IMR-90 (cell line): Measurements from ENCODE around the gene RSPH10B. TPM values are rescaled to one million over a fixed set of nuclear protein-coding genes. Genes with fewer than 3 reads are reported as not detected.

Experiments used
- ATAC-seq: fragments of 200-7000 bp; cut with Tn5 transposase; 2 replicates; pipeline ENCODE4 v1.9.1; 2020; ENCODE audit warnings: low read depth, mild to moderate bottlenecking, moderate library complexity
- BruUV-seq: library from RNA; stranded (reverse); fragments of 400-500 nt; replicated peaks from 2 replicates; lab custom pipeline; 2021; lab: Mats Ljungman, UMichigan
- CTCF ChIA-PET: fragments of 300-600 bp; formaldehyde crosslinking; extraction: SDS; loops from one replicate; lab custom pipeline; 2021; ENCODE audit warnings: antibody characterized with exemption; lab: Yijun Ruan, JAX
- POLR2A ChIA-PET: fragments of 300-600 bp; sonication (Branson Sonifier 250); formaldehyde crosslinking; loops from one replicate; lab custom pipeline; 2022; ENCODE audit warnings: antibody characterized with exemption; ENCODE audit not compliant: unreplicated experiment; lab: Charles Lee
- DNase-seq: peaks from one replicate; pipeline ENCODE4 v3.0.0; 2013
- H2AFZ ChIP-seq: replicated peaks from 2 replicates; pipeline ENCODE3; 2013; ENCODE audit warnings: low read length, mild to moderate bottlenecking; ENCODE audit not compliant: poor library complexity
- H2AK5ac ChIP-seq: 2 replicates; pipeline ENCODE4 v1.6.1; 2013; ENCODE audit warnings: low read depth, low read length, inconsistent platforms
- H2AK9ac ChIP-seq: replicated peaks from 2 replicates; pipeline ENCODE3; 2013; ENCODE audit warnings: mild to moderate bottlenecking, low read depth, low read length, moderate library complexity; ENCODE audit not compliant: poor library complexity
- H2BK120ac ChIP-seq: 2 replicates; pipeline ENCODE4 v1.6.1; 2013; ENCODE audit warnings: low read depth, low read length, inconsistent platforms
- H2BK15ac ChIP-seq: 3 replicates; pipeline ENCODE4 v1.6.1; 2013; ENCODE audit warnings: low read depth, low read length, inconsistent platforms
- H2BK20ac ChIP-seq: 2 replicates; pipeline ENCODE4 v1.6.1; 2013; ENCODE audit warnings: low read depth, mild to moderate bottlenecking, inconsistent platforms, low read length, moderate library complexity
- H2BK5ac ChIP-seq: 2 replicates; pipeline ENCODE4 v1.6.1; 2013; ENCODE audit warnings: mild to moderate bottlenecking, low read depth, low read length, inconsistent platforms; ENCODE audit not compliant: poor library complexity, severe bottlenecking
- H3K14ac ChIP-seq: replicated peaks from 2 replicates; pipeline ENCODE4 v1.6.1; 2013; ENCODE audit warnings: low read depth, low read length, inconsistent platforms
- H3K18ac ChIP-seq: 2 replicates; pipeline ENCODE4 v1.6.1; 2013; ENCODE audit warnings: low read depth, low read length, control low read depth
- H3K23ac ChIP-seq: 2 replicates; pipeline ENCODE4 v1.6.1; 2013; ENCODE audit warnings: low read depth, low read length, inconsistent platforms
- H3K27ac ChIP-seq: 2 replicates; pipeline ENCODE4 v1.5.1; 2013; ENCODE audit warnings: mild to moderate bottlenecking, control low read depth, low read length; ENCODE audit not compliant: insufficient read depth
- H3K27me3 ChIP-seq: 2 replicates; pipeline ENCODE4 v1.6.1; 2013; ENCODE audit warnings: low read length; ENCODE audit not compliant: control insufficient read depth, insufficient read depth
- H3K36me3 ChIP-seq: 2 replicates; pipeline ENCODE4 v1.6.1; 2013; ENCODE audit warnings: low read length, mixed read lengths; ENCODE audit not compliant: control insufficient read depth, insufficient read depth
- H3K4ac ChIP-seq: 2 replicates; pipeline ENCODE4 v1.6.1; 2013; ENCODE audit warnings: low read depth, low read length, inconsistent platforms
- H3K4me1 ChIP-seq: 2 replicates; pipeline ENCODE4 v1.6.1; 2013; ENCODE audit warnings: low read length, mixed read lengths; ENCODE audit not compliant: control insufficient read depth, insufficient read depth
- H3K4me2 ChIP-seq: 2 replicates; pipeline ENCODE4 v1.6.1; 2013; ENCODE audit warnings: low read depth, mild to moderate bottlenecking, control low read depth, low read length, moderate library complexity
- H3K4me3 ChIP-seq: 2 replicates; pipeline ENCODE4 v1.5.1; 2013; ENCODE audit warnings: low read depth, mild to moderate bottlenecking, control low read depth, low read length, moderate library complexity; ENCODE audit not compliant: insufficient read depth
- H3K56ac ChIP-seq: 2 replicates; pipeline ENCODE4 v1.6.1; 2013; ENCODE audit warnings: low read length, inconsistent platforms; ENCODE audit not compliant: insufficient read depth; ENCODE audit errors: extremely low read depth
- H3K79me1 ChIP-seq, 2 experiments: 2 replicates each; pipeline ENCODE4 v1.6.1; 2013; ENCODE audit warnings: low read length in 2 of 2, inconsistent platforms in 1 of 2, low read depth in 1 of 2
- H3K9ac ChIP-seq: 2 replicates; pipeline ENCODE4 v1.6.1; 2013; ENCODE audit warnings: low read depth, low read length, control low read depth
- H3K9me1 ChIP-seq: 2 replicates; pipeline ENCODE4 v1.6.1; 2013; ENCODE audit warnings: low read length, inconsistent platforms; ENCODE audit not compliant: insufficient read depth
- H3K9me3 ChIP-seq: 2 replicates; pipeline ENCODE4 v1.6.1; 2013; ENCODE audit warnings: low read length; ENCODE audit not compliant: control insufficient read depth, insufficient read depth
- H4K20me1 ChIP-seq: 2 replicates; pipeline ENCODE4 v1.6.1; 2013; ENCODE audit warnings: low read length, inconsistent platforms; ENCODE audit not compliant: insufficient read depth
- H4K5ac ChIP-seq: 2 replicates; pipeline ENCODE4 v1.6.1; 2013; ENCODE audit warnings: mild to moderate bottlenecking, low read depth, low read length, control low read depth
- H4K8ac ChIP-seq, 2 experiments: 2 replicates each; pipeline ENCODE4 v1.6.1; 2013; ENCODE audit warnings: low read depth in 2 of 2, low read length in 2 of 2, control low read depth in 1 of 2, inconsistent platforms in 1 of 2
- H4K91ac ChIP-seq: 2 replicates; pipeline ENCODE4 v1.6.1; 2013; ENCODE audit warnings: low read depth, low read length, inconsistent platforms; ENCODE audit not compliant: insufficient read depth
- BHLHE40 ChIP-seq: fragments of 150-350 bp; IDR thresholded peaks from 2 replicates; pipeline ENCODE4 v1.6.1; 2016; ENCODE audit warnings: mild to moderate bottlenecking, low read depth, low read length
- CEBPB ChIP-seq: IDR thresholded peaks from 2 replicates; pipeline ENCODE4 v1.6.1; 2012; ENCODE audit warnings: low read depth, low read length, improper control_type of control experiment
- RFX5 ChIP-seq: IDR thresholded peaks from 2 replicates; pipeline ENCODE4 v1.8.0; 2012; ENCODE audit warnings: low read depth, mild to moderate bottlenecking, low read length, moderate library complexity
- SMC3 ChIP-seq: fragments of 150-350 bp; IDR thresholded peaks from 2 replicates; pipeline ENCODE4 v1.6.1; 2016; ENCODE audit warnings: low read depth, mild to moderate bottlenecking, antibody characterized with exemption, low read length, moderate library complexity
- whole genome bisulfite sequencing, 2 experiments: methylation state at CpG; one replicate each; pipeline versions ENCODE4 v1.1.5 to v1.1.7; 2013; ENCODE audit warnings: missing lambda C conversion rate in 2 of 2; ENCODE audit not compliant: insufficient read length in 1 of 2; ENCODE audit errors: extremely low coverage in 2 of 2; 5-methylcytosine and 5-hydroxymethylcytosine counted together
- dilution Hi-C: fragments of 300-500 bp; cut with HindIII; formaldehyde crosslinking; loops from one replicate; pipeline ENCODE4 v1.14.3; 2018; ENCODE audit warnings: low sequenced_read_pairs; ENCODE audit not compliant: unreplicated experiment
- in situ Hi-C: fragments of 300-500 bp; cut with MboI; formaldehyde crosslinking; loops from 3 replicates; pipeline ENCODE4 v1.14.3; 2019; ENCODE audit warnings: low sequenced_read_pairs, inconsistent platforms, mixed read lengths
- intact Hi-C: fragments of 100-400 bp; cut with micrococcal nuclease; formaldehyde crosslinking; loops from 2 replicates; pipeline ENCODE4 v1.10.0; 2022
- polyA plus RNA-seq, 3 experiments: library from polyadenylated mRNA; depleted of rRNA; stranded (reverse); fragments of >200 nt; gene quantifications; 2 replicates each; pipeline ENCODE4 v1.2.3, GENCODE V29; 2012; ENCODE audit warnings: low replicate concordance in 1 of 3
- total RNA-seq: library from RNA; depleted of rRNA; stranded (reverse); fragments of >200 nt; gene quantifications from 2 replicates; pipeline ENCODE4 v1.2.3, GENCODE V29; 2012

The RSPH10B gene
- total and polyA plus RNA-seq, 2 of the 4 experiments (the other 2 are of a cell fraction), result under 0.01 TPM; not detected in 1

DNA sequence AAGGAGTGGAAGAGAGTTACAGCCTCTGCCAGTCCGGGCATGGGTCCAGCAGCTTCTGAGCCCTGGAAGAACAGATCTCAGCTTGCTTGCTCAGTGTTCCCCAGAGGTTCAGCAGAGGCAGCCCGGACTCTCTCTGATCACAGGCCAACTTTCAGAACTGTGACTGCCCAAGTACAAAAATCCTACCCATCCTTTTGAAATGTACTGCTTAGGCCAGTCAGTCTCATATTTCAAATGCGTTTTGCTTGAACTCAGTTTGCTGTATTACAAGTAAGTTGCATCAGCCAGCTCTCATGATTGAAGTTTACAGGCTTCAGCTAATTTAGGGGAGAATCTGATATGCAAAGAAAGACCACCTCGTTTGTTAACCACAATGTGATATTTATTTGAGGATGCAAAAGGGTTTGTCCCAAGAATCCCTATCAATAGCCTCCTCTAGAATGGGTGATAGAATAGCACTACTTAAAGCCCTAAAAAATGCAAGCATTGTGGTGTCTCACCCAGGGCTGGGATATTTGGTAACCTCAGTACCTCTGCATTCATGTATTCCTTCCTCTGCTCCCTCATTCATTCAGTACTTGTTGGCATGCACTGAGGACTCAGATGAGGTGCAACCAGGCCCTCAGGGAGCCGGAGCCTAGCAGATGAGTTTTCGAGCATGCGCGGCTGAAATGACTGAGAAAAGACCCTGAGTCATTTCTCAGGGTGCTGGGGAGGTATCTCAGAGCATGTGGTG lies 45.6 kb upstream of the RSPH10B start:
- peak overlapping the region; percentile 82 to 99 for H4K8ac ChIP-seq
- 81% methylated on average over 5 of the region's 8 CpGs; no CpG with 5 or more reads in 1 of the 2 experiments for WGBS, 2 experiments
- H2BK5ac ChIP-seq, result peak overlapping the region; percentile 80
- peak overlapping the region; percentile 93 for H3K14ac ChIP-seq
- DNase-seq (peak; percentile 95), ATAC-seq (peak; percentile 89)
- no TSS peak for BruUV-seq
- H3K23ac ChIP-seq, result peak overlapping the region; percentile 94
- in situ Hi-C loops (no loop called here), intact Hi-C loops (loop anchor here (5.0 kb wide), 1 partner anchor 36 kb away; no protein-coding TSS in a partner anchor), dilution Hi-C loops (no loop called here)
- H3K9ac ChIP-seq, result peak overlapping the region; percentile 66
- H2AK9ac ChIP-seq, result peak overlapping the region; percentile 86
- H4K20me1 ChIP-seq, result no peaks in the 10 kb centered on the region
- peak overlapping the region; percentile 98 for H3K27ac ChIP-seq
- H3K56ac ChIP-seq, result peak overlapping the region; percentile 86; the same call in 1 of the 2 replicates
- H3K4me2 ChIP-seq, result peak overlapping the region; percentile 27
- no peaks in the 10 kb centered on the region for H3K9me3 ChIP-seq
- H3K18ac ChIP-seq, result peak overlapping the region; percentile 95
- peaks cover 11% of the 10 kb centered on the region for H3K9me1 ChIP-seq
- TF ChIP-seq BHLHE40 (peak; percentile 78), RFX5 (no peak), CEBPB (peak; percentile 93), SMC3 (0 out of 2 replicates have a peak, but pooled peaks have one; percentile 1)
- peak overlapping the region; percentile 89 for H2AK5ac ChIP-seq
- peaks cover 9 to 52% of the 10 kb centered on the region in 2 experiments for H3K79me1 ChIP-seq
- peak overlapping the region; percentile 90 for H4K5ac ChIP-seq
- peak overlapping the region; percentile 98 for H2BK120ac ChIP-seq
- peaks cover 11% of the 10 kb centered on the region for H3K4me1 ChIP-seq
- POLR2A ChIA-PET, result no interaction called here
- H3K4me3 ChIP-seq, result no peak overlapping the region
- H3K36me3 ChIP-seq, result peaks cover 37% of the 10 kb centered on the region
- peak overlapping the region; percentile 4 for H2AFZ ChIP-seq
- peak overlapping the region; percentile 100 for H4K91ac ChIP-seq
- H3K27me3 ChIP-seq, result no peaks in the 10 kb centered on the region
- H2BK15ac ChIP-seq, result peak overlapping the region; percentile 50; the same call in 2 of the 3 replicates
- CTCF ChIA-PET, result interaction anchor here (0.8 kb wide), 1 partner anchor 23 kb away, joined by 3 read pairs; no protein-coding TSS in a partner anchor
- H3K4ac ChIP-seq, result peak overlapping the region; percentile 97
- peak overlapping the region; percentile 94 for H2BK20ac ChIP-seq
